Aorta (tissue), 5 donors: Measurements from ENCODE around the gene RAB30. TPM values are rescaled to one million over a fixed set of nuclear protein-coding genes. Genes with fewer than 3 reads are reported as not detected.

Experiments used
- ATAC-seq: fragments of 200-7000 bp; cut with Tn5 transposase; one replicate; pipeline ENCODE4 v1.9.1; 2022; ENCODE audit warnings: moderate library complexity; ENCODE audit not compliant: low FRiP score
- DNase-seq, 2 donors: peaks; one replicate each; pipeline ENCODE4 v3.0.0-alpha.2; 2020
- H3K27ac ChIP-seq, 2 donors: one replicate each; pipeline ENCODE4 v1.5.1; 2013; ENCODE audit warnings: low read length in 2 of 2, mild to moderate bottlenecking in 2 of 2, moderate library complexity in 2 of 2, control low read depth in 1 of 2, inconsistent platforms in 1 of 2, low read depth in 1 of 2
- H3K27me3 ChIP-seq, 2 donors: one replicate each; pipeline ENCODE4 v1.6.1; 2013; ENCODE audit warnings: control low read depth in 1 of 2, low read length in 1 of 2, mild to moderate bottlenecking in 1 of 2, moderate library complexity in 1 of 2; ENCODE audit not compliant: insufficient read depth in 2 of 2, control insufficient read depth in 1 of 2
- H3K36me3 ChIP-seq, 2 donors: one replicate each; pipeline ENCODE4 v1.6.1; 2013; ENCODE audit warnings: control low read depth in 1 of 2, low read length in 1 of 2, mild to moderate bottlenecking in 1 of 2; ENCODE audit not compliant: insufficient read depth in 2 of 2, control insufficient read depth in 1 of 2
- H3K4me1 ChIP-seq, 2 donors: one replicate each; pipeline ENCODE4 v1.6.1; 2013; ENCODE audit warnings: low read length in 2 of 2, control low read depth in 1 of 2, mild to moderate bottlenecking in 1 of 2, moderate library complexity in 1 of 2; ENCODE audit not compliant: insufficient read depth in 2 of 2, control insufficient read depth in 1 of 2
- H3K4me3 ChIP-seq, 2 donors: one replicate each; pipeline ENCODE4 v1.5.1; 2013; ENCODE audit warnings: low read length in 2 of 2, control low read depth in 1 of 2, mild to moderate bottlenecking in 1 of 2
- H3K9me3 ChIP-seq: one replicate; pipeline ENCODE4 v1.6.1; 2013; ENCODE audit warnings: mild to moderate bottlenecking, low read length; ENCODE audit not compliant: control insufficient read depth
- WGBS, 2 donors: extraction: QIAGEN DNeasy Blood & Tissue Kit; methylation state at CpG; one replicate each; pipeline ENCODE4 v1.1.7; 2013; 5-methylcytosine and 5-hydroxymethylcytosine counted together
- intact Hi-C, 2 donors: fragments of 100-400 bp; cut with DNase I; formaldehyde crosslinking; loops; one replicate each; pipeline versions ENCODE4 v1.14.2 to v1.15.0; 2022
- polyA plus RNA-seq, 2 donors: library from polyadenylated mRNA; stranded (reverse); fragments of 200-250 nt; gene quantifications; one replicate each; pipeline ENCODE4 v1.2.3, GENCODE V29; 2013
- total RNA-seq, 2 donors: library from RNA; stranded (reverse); fragmentation: NEBNext Ultra II Directional; extraction: Animal tissue kit (Norgen Biotek cat#: 25700); gene quantifications; one replicate each; pipeline ENCODE4 v1.2.1, GENCODE V29; 2021
- donor health status: healthy with polysubstance abuse.
- donor health status: Bipolar disorder and iron deficiency.
- donor health status: DM: no; HTN: no; CAD: no.
- donor health status: DM: no; HTN: no; CAD: no.
- donor health status: DM: yes; HTN: yes; CAD: no.

Gene RAB30
- total and polyA plus RNA-seq, 4 donors, result 2.9 to 44.1 (median 12.0) TPM

DNA sequence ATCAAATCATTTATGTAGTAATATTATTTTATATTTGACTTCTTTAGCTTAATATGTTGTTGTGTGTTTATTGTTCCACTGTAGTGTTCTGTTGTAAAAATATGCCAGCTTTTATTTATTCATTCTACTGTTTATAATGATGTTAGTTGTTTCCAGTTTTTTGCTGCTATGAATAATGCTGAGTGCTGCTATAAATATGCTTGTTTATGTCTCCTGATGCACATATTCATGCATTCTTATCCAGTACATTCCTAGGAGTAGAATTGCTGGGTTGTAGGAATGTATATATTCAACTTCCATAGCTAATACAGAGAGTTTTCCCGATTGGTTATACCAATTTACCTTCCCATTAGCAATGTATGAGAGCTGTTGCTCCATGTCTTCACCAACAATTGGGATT, 33.5 kb upstream of the RAB30 start:
- ATAC-seq (no peak), DNase-seq (no peak)
- Histone ChIP-seq H3K27ac (no peak overlapping the region), H3K36me3 (no peaks in the 10 kb centered on the region), H3K27me3 (no peaks in the 10 kb centered on the region), H3K9me3 (no peaks in the 10 kb centered on the region), H3K4me1 (no peaks in the 10 kb centered on the region), H3K4me3 (no peak overlapping the region)
- 86 to 89% methylated on average over 1 of the region's 1 CpG for WGBS, 2 donors
- intact Hi-C loops, result no loop called here

DNA sequence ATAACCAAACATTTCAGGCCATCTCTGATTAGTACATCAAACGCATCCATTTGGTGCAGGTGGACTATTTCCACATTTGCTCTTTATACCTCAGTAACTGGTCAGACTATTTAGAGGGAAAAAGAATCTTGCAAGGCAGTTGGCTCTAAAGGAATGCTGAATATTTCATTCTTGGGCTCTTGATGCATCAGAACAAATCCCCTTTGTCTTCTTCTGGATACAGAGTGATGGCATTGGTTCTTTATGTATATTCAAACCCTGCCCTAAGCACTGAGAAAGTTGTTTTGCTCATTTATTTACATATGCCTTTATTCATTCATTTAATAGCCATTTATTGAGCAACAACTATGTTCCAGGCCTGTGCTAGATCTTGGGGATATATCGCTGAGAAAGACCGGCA, 31.1 kb upstream of the RAB30 start:
- DNase-seq (no peak), ATAC-seq (no peak)
- 83 to 88% methylated on average over 3 of the region's 3 CpGs for WGBS, 2 donors
- no peaks in the 10 kb centered on the region for H3K9me3 ChIP-seq
- no peak overlapping the region for H3K27ac ChIP-seq
- H3K36me3 ChIP-seq, result no peaks in the 10 kb centered on the region
- no peak overlapping the region for H3K4me3 ChIP-seq
- H3K4me1 ChIP-seq, result no peaks in the 10 kb centered on the region
- H3K27me3 ChIP-seq, result no peaks in the 10 kb centered on the region
- intact Hi-C loops, result no loop called here

GRCh38 chr11:83097429-83098075, 25.9 kb upstream of the RAB30 start:
- DNase-seq (no peak), ATAC-seq (no peak)
- H3K9me3 ChIP-seq, result no peaks in the 10 kb centered on the region
- H3K4me1 ChIP-seq, result no peaks in the 10 kb centered on the region
- no peaks in the 10 kb centered on the region for H3K36me3 ChIP-seq
- 18 to 28% methylated on average over 3 of the region's 3 CpGs for WGBS, 2 donors
- H3K27me3 ChIP-seq, result no peaks in the 10 kb centered on the region
- no peak overlapping the region for H3K27ac ChIP-seq
- intact Hi-C loops, result no loop called here
- H3K4me3 ChIP-seq, result no peak overlapping the region

GRCh38 chr11:83093634-83094033, 21.9 kb upstream of the RAB30 start:
- Histone ChIP-seq H3K4me1 (no peaks in the 10 kb centered on the region), H3K4me3 (no peak overlapping the region), H3K27me3 (no peaks in the 10 kb centered on the region), H3K36me3 (no peaks in the 10 kb centered on the region), H3K27ac (no peak overlapping the region), H3K9me3 (no peaks in the 10 kb centered on the region)
- ATAC-seq (no peak), DNase-seq (no peak)
- intact Hi-C loops, result no loop called here
- WGBS, 2 donors, result 62 to 64% methylated on average over 2 of the region's 2 CpGs

GRCh38 chr11:83092488-83093384, 21.0 kb upstream of the RAB30 start:
- intact Hi-C loops, result no loop called here
- H3K4me3 ChIP-seq, result no peak overlapping the region
- no peaks in the 10 kb centered on the region for H3K9me3 ChIP-seq
- no peaks in the 10 kb centered on the region for H3K36me3 ChIP-seq
- no peak overlapping the region for H3K27ac ChIP-seq
- DNase-seq, result no peak
- WGBS, 2 donors, result 55 to 57% methylated on average over 2 of the region's 2 CpGs
- no peaks in the 10 kb centered on the region for H3K4me1 ChIP-seq
- H3K27me3 ChIP-seq, result no peaks in the 10 kb centered on the region
- no peak for ATAC-seq

GRCh38 chr11:83088965-83089364, 17.3 kb upstream of the RAB30 start:
- Histone ChIP-seq H3K4me1 (no peaks in the 10 kb centered on the region), H3K27ac (no peak overlapping the region), H3K36me3 (no peaks in the 10 kb centered on the region), H3K27me3 (no peaks in the 10 kb centered on the region), H3K4me3 (no peak overlapping the region), H3K9me3 (no peaks in the 10 kb centered on the region)
- intact Hi-C loops, result no loop called here
- 95 to 97% methylated on average over 2 of the region's 2 CpGs for WGBS, 2 donors
- no peak for DNase-seq
- no peak for ATAC-seq

DNA sequence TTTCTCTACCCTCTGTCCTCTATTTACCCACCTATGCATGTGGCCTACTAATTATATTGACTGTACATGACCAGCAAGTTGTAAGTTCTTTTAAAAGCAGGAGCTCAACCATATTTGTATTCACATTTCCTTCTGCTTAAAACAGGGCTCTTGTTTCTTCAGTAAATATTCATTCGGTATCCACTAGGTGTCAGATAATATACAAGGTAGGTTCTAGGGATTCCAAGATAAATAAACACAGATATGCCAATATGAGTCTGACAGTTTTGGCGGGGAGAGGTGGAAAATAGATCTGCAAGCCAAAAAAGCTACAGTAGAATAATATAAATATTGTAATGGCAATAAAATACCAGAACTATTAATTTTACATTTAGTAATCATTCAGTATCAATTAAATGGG, 15.3 kb upstream of the RAB30 start:
- H3K27ac ChIP-seq, result no peak overlapping the region
- ATAC-seq (no peak), DNase-seq (no peak)
- no peak overlapping the region for H3K4me3 ChIP-seq
- H3K27me3 ChIP-seq, result no peaks in the 10 kb centered on the region
- intact Hi-C loops, result no loop called here
- WGBS, 2 donors, result 5 to 6% methylated on average over 2 of the region's 2 CpGs
- no peaks in the 10 kb centered on the region for H3K4me1 ChIP-seq
- H3K9me3 ChIP-seq, result no peaks in the 10 kb centered on the region
- no peaks in the 10 kb centered on the region for H3K36me3 ChIP-seq

GRCh38 chr11:83079820-83080219, 8.1 kb upstream of the RAB30 start:
- Histone ChIP-seq H3K4me1 (no peaks in the 10 kb centered on the region), H3K9me3 (no peaks in the 10 kb centered on the region), H3K27me3 (no peaks in the 10 kb centered on the region), H3K4me3 (no peak overlapping the region), H3K27ac (no peak overlapping the region), H3K36me3 (no peaks in the 10 kb centered on the region)
- intact Hi-C loops, result loop anchor here in 1 of 2 donors (10.0 kb wide), 1 partner anchor 175 kb away; the partner anchor contains the start of genes DDIAS and PRCP
- no peak for ATAC-seq
- WGBS, 2 donors, result 71 to 79% methylated on average over 5 of the region's 5 CpGs
- DNase-seq, result no peak

DNA sequence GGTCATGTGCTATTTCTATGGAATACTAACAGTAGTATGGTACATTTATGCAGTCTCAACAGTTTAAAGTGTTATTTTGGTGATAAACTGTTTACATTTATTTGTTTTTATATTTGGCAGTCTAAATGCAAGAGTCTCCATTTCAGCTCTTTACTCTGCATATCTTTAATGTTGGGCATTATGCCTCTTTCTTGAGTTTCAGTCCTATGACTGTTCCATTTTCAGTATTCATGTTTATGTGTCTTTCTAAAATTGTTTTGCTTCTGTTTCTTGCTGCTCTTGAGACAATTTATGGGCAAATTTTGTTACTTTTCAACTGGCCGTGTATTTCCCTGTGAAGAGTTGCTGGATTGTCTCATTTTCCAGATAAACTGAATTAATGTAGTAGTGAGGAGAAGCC, 6.6 kb upstream of the RAB30 start:
- Histone ChIP-seq H3K27ac (no peak overlapping the region), H3K4me1 (no peaks in the 10 kb centered on the region), H3K9me3 (no peaks in the 10 kb centered on the region), H3K4me3 (no peak overlapping the region), H3K36me3 (no peaks in the 10 kb centered on the region), H3K27me3 (no peaks in the 10 kb centered on the region)
- DNase-seq, result no peak
- ATAC-seq, result no peak
- 33 to 47% methylated on average over 1 of the region's 1 CpG for WGBS, 2 donors
- intact Hi-C loops, result loop anchor here in 1 of 2 donors (10.0 kb wide), 1 partner anchor 173 kb away; the partner anchor contains the start of genes DDIAS and PRCP
